Measurements from ENCODE around the gene TMEM178B. TPM values are rescaled to one million over a fixed set of nuclear protein-coding genes. Genes with fewer than 3 reads are reported as not detected.

Gene TMEM178B
- total RNA-seq, 1 experiment from 2014 or later: 0.39 TPM

GRCh38 chr7:141480953-141481352 is 407.1 kb downstream of the TMEM178B start:
- POLR2A ChIA-PET: no interaction called here
- ATAC-seq: no peak

GRCh38 chr7:141481971-141482370 is 408.1 kb downstream of the TMEM178B start:
- Histone ChIP-seq H3K9me3 (ENCODE audit: control insufficient read depth, insufficient read depth, low read depth, low read length) (no peaks in the 10 kb centered on the region), H3K4me1 (ENCODE audit: control insufficient read depth, insufficient read depth, low read length) (no peaks in the 10 kb centered on the region), H3K36me3 (ENCODE audit: control insufficient read depth, insufficient read depth, low read length) (no peaks in the 10 kb centered on the region), H3K4me3 (ENCODE audit: low read depth in 2 of 2, low read length in 2 of 2) (no peak overlapping the region), H3K27ac (ENCODE audit: low read length) (no peak overlapping the region), H3K27me3 (ENCODE audit: control insufficient read depth, insufficient read depth, low read length) (peaks cover 7% of the 10 kb centered on the region)
- BruUV-seq (replicated peaks): no TSS peak
- ATAC-seq (no peak), DNase-seq (ENCODE audit: low read depth, low spot score) (no peak)
- TF ChIP-seq POLR2AphosphoS5 (IDR thresholded peaks at IDR 0.05; ENCODE audit: low read depth, low read length): no peak
- TF ChIP-seq SIN3A (IDR thresholded peaks at IDR 0.05; ENCODE audit: borderline replicate concordance, insufficient read depth, low read depth, low read length): no peak
- no peak for TF ChIP-seq CTCF (IDR thresholded peaks at IDR 0.05)
- no peak for TF ChIP-seq REST (IDR thresholded peaks at IDR 0.05; ENCODE audit: insufficient read depth in 1 of 2, low read depth in 2 of 2, low read length in 1 of 2)
- TF ChIP-seq TCF7L2 (IDR thresholded peaks at IDR 0.05; ENCODE audit: low read depth, low read length): no peak
- CTCF ChIA-PET: no interaction called here
- intact Hi-C loops (cut with micrococcal nuclease; ENCODE audit: unreplicated experiment) (no loop called here), in situ Hi-C loops (cut with HindIII; ENCODE audit: low pct_unique_long_range_greater_than_20kb, low sequenced_read_pairs) (no loop called here)
- POLR2A ChIA-PET: no interaction called here

More at GRCh38 chr7:141480953-141481352, 407.1 kb downstream of the TMEM178B start:
- Histone ChIP-seq H3K4me3 (ENCODE audit: low read depth in 2 of 2, low read length in 2 of 2) (no peak overlapping the region), H3K36me3 (ENCODE audit: control insufficient read depth, insufficient read depth, low read length) (no peaks in the 10 kb centered on the region), H3K4me1 (ENCODE audit: control insufficient read depth, insufficient read depth, low read length) (no peaks in the 10 kb centered on the region), H3K9me3 (ENCODE audit: control insufficient read depth, insufficient read depth, low read depth, low read length) (no peaks in the 10 kb centered on the region), H3K27ac (ENCODE audit: low read length) (no peak overlapping the region), H3K27me3 (ENCODE audit: control insufficient read depth, insufficient read depth, low read length) (peaks cover 7% of the 10 kb centered on the region)
- intact Hi-C loops (cut with micrococcal nuclease; ENCODE audit: unreplicated experiment) (no loop called here), in situ Hi-C loops (cut with HindIII; ENCODE audit: low pct_unique_long_range_greater_than_20kb, low sequenced_read_pairs) (no loop called here)
- TF ChIP-seq REST (IDR thresholded peaks at IDR 0.05; ENCODE audit: insufficient read depth in 1 of 2, low read depth in 2 of 2, low read length in 1 of 2): no peak
- no peak for TF ChIP-seq TCF7L2 (IDR thresholded peaks at IDR 0.05; ENCODE audit: low read depth, low read length)
- TF ChIP-seq CTCF (IDR thresholded peaks at IDR 0.05): no peak
- no peak for TF ChIP-seq SIN3A (IDR thresholded peaks at IDR 0.05; ENCODE audit: borderline replicate concordance, insufficient read depth, low read depth, low read length)
- no peak for TF ChIP-seq POLR2AphosphoS5 (IDR thresholded peaks at IDR 0.05; ENCODE audit: low read depth, low read length)
- CTCF ChIA-PET: no interaction called here
- BruUV-seq (replicated peaks): no TSS peak
- no peak for DNase-seq (ENCODE audit: low read depth, low spot score)

Data from Panc1 (cell line).